ENCODE measurements around the gene CALR3.
"Not testable (repeated sequence)": the region's sequence is repeated elsewhere in the genome, so short reads cannot be mapped to it uniquely, and the experiment has no call there.

The CALR3 gene

GRCh38 chr19:16524991-16525734, 29.2 kb upstream of the CALR3 start:
- no peak for DNase-seq

- no peak for DNase-seq
These were observed 26.8 kb upstream of the CALR3 start for GRCh38 chr19:16522559-16523377.

GRCh38 chr19:16521715-16522289, 25.8 kb upstream of the CALR3 start:
- DNase-seq, result no peak

- DNase-seq, result no peak
These were observed 25.1 kb upstream of the CALR3 start for GRCh38 chr19:16520986-16521624.

GRCh38 chr19:16520074-16520973, 24.4 kb upstream of the CALR3 start:
- DNase-seq, result no peak

- DNase-seq, result no peak
These were observed 23.3 kb upstream of the CALR3 start for GRCh38 chr19:16519230-16519687.

GRCh38 chr19:16518483-16519229, 22.7 kb upstream of the CALR3 start:
- no peak for DNase-seq

GRCh38 chr19:16518061-16518460, 22.1 kb upstream of the CALR3 start:
- no peak for DNase-seq

GRCh38 chr19:16516923-16517610, 21.1 kb upstream of the CALR3 start:
- no peak for DNase-seq

GRCh38 chr19:16516381-16516780, 20.4 kb upstream of the CALR3 start:
- no peak for DNase-seq

- no peak for DNase-seq
These were observed 18.5 kb upstream of the CALR3 start for GRCh38 chr19:16514383-16515019.

GRCh38 chr19:16512611-16513010, 16.6 kb upstream of the CALR3 start:
- not testable (repeated sequence) for DNase-seq

- DNase-seq, result no peak
These were observed 13.4 kb upstream of the CALR3 start for GRCh38 chr19:16509141-16510061.

GRCh38 chr19:16508546-16508945, 12.6 kb upstream of the CALR3 start:
- no peak for DNase-seq

GRCh38 chr19:16506961-16507360, 11.0 kb upstream of the CALR3 start:
- DNase-seq, result no peak

- DNase-seq, result not testable (repeated sequence)
These were observed 10.2 kb upstream of the CALR3 start for GRCh38 chr19:16506161-16506560.

- DNase-seq, result no peak
These were observed 8.3 kb upstream of the CALR3 start for GRCh38 chr19:16504271-16504670.

GRCh38 chr19:16497837-16498236, 1.9 kb upstream of the CALR3 start:
- DNase-seq, result no peak

GRCh38 chr19:16497042-16497441, 1.1 kb upstream of the CALR3 start:
- no peak for DNase-seq

All from hematopoietic multipotent progenitor cell treated with erythropoietin and hydrocortisone succinate and interleukin-3 and kit ligand, for 4 days (in vitro differentiated cells).